ENCODE measurements around the gene ADAM19. TPM values are rescaled to one million over a fixed set of nuclear protein-coding genes. Genes with fewer than 3 reads are reported as not detected.
A peak's percentile ranks its signal among the peaks of the same experiment; 100 is the strongest.

The ADAM19 gene
- total RNA-seq, 6 experiments from 2014 or later: 1.8 to 9.4 (median 4.5) TPM

DNA sequence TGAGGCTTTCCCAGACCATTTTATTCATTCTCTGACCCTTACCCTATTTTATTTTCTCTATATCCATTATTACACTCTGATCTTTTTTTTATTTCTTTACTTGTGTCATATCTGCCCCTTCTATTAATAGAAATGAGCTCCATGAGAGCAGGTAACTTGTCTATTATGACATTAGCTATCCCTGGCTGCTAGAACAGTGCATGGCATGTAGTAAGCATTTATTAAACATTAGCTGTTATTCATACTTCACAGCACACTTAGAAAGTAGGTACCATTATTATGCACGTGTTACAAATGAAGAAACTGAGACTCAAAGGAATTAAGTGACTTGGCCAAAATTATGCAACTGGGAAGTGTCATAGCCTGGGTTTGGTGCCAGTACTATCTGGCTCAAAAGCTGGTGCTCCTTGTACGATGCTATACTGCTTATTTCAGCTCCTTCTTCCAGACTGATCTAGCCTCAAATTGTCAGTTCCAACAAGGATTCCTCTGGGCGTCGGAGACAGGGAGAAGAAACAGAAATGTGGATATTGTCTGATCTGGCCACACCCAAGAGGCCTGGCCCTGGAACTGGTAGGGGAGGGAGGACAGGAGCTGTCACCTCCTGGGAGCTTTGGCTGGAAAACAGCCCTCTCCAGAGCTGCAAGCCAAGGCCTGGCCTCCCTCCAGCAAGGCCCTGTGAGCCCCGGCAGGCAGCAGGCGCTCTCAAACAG is 126.4 kb downstream of the ADAM19 start:
- ATAC-seq (peak; percentile 14 to 54 (median 32)), DNase-seq (no peak)
- Histone ChIP-seq H3K27ac (no peak overlapping the region), H3K36me3 (no peaks in the 10 kb centered on the region), H3K27me3 (no peaks in the 10 kb centered on the region), H3K9me3 (no peaks in the 10 kb centered on the region), H3K4me1 (no peaks in the 10 kb centered on the region), H3K4me3 (no peak overlapping the region)
- WGBS (ENCODE audit: insufficient coverage, low coverage, low lambda C conversion rate, missing lambda C conversion rate): 39% methylated on average over 2 of the region's 6 CpGs
- intact Hi-C loops (cut with DNase I): loop anchor here in 1 of 2 donors (10.0 kb wide), 1 partner anchor 266 kb away; no protein-coding TSS in a partner anchor
- TF ChIP-seq, protein P1, sequence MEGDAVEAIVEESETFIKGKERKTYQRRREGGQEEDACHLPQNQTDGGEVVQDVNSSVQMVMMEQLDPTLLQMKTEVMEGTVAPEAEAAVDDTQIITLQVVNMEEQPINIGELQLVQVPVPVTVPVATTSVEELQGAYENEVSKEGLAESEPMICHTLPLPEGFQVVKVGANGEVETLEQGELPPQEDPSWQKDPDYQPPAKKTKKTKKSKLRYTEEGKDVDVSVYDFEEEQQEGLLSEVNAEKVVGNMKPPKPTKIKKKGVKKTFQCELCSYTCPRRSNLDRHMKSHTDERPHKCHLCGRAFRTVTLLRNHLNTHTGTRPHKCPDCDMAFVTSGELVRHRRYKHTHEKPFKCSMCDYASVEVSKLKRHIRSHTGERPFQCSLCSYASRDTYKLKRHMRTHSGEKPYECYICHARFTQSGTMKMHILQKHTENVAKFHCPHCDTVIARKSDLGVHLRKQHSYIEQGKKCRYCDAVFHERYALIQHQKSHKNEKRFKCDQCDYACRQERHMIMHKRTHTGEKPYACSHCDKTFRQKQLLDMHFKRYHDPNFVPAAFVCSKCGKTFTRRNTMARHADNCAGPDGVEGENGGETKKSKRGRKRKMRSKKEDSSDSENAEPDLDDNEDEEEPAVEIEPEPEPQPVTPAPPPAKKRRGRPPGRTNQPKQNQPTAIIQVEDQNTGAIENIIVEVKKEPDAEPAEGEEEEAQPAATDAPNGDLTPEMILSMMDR (IDR thresholded peaks at IDR 0.05): no peak
- no peak for TF ChIP-seq POLR2A (IDR thresholded peaks at IDR 0.05)

DNA sequence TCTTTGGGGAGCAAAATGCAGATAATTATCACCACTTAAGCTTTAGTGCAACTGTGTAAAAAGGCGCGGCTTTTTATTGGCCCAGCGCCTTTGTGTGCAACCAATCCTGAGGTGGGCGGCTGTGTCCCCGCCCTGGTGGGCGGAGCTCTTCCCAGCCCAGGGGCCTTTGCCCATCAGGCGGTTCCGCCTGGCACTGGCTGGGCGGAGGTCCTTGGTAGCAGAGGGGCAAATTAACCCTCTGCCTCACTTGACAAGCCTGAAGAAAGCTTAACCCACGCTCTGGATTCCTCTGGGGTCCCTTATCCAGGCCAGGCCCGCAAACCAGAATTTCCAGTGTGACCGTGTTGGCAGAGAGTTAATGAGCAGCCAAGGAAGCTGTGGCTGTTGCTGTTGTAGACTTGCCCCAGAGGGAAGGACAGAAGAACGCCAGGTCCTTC is 128.4 kb downstream of the ADAM19 start:
- H3K4me1 ChIP-seq: no peaks in the 10 kb centered on the region
- no peak for TF ChIP-seq POLR2A (IDR thresholded peaks at IDR 0.05)
- 79% methylated on average over 13 of the region's 13 CpGs for WGBS (ENCODE audit: insufficient coverage, low coverage, low lambda C conversion rate, missing lambda C conversion rate)
- intact Hi-C loops (cut with DNase I): loop anchor here in 1 of 2 donors (10.0 kb wide), 1 partner anchor 268 kb away; no protein-coding TSS in a partner anchor
- no peak for DNase-seq
- H3K36me3 ChIP-seq: no peaks in the 10 kb centered on the region
- no peak overlapping the region for H3K4me3 ChIP-seq
- H3K27me3 ChIP-seq: no peaks in the 10 kb centered on the region
- no peak for ATAC-seq
- H3K27ac ChIP-seq: no peak overlapping the region
- no peaks in the 10 kb centered on the region for H3K9me3 ChIP-seq

DNA sequence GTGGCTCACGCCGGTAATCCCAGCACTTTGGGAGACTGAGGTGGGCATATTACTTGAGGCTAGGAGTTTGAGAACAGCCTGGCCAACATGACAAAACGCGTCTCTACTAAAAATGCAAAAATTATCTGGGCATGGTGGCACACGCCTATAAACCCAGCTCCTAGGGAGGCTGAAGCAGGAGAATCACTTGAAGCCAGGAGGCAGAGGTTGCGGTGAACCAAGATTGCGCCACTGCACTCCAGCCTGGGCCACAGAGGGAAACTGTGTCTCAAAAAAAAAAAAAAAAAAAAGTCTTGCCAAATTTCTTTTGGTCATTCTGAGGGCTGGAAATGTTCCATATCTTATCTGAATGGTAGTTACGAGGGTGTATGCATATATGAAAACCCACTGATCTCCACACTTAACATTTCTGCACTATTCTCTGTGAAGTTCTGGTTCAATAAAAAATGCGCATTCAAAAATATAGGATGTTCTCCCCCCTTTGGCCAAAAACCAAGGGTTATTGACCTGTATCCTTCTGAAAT is 129.1 kb downstream of the ADAM19 start:
- Histone ChIP-seq H3K4me3 (no peak overlapping the region), H3K27ac (no peak overlapping the region), H3K27me3 (no peaks in the 10 kb centered on the region), H3K9me3 (no peaks in the 10 kb centered on the region), H3K36me3 (no peaks in the 10 kb centered on the region), H3K4me1 (no peaks in the 10 kb centered on the region)
- no peak for ATAC-seq
- 88% methylated on average over 7 of the region's 9 CpGs for WGBS (ENCODE audit: insufficient coverage, low coverage, low lambda C conversion rate, missing lambda C conversion rate)
- TF ChIP-seq POLR2A (IDR thresholded peaks at IDR 0.05): no peak
- TF ChIP-seq, protein P1 (IDR thresholded peaks at IDR 0.05): no peak
- DNase-seq: no peak
- intact Hi-C loops (cut with DNase I): loop anchor here in 1 of 2 donors (10.0 kb wide), 1 partner anchor 268 kb away; no protein-coding TSS in a partner anchor

DNA sequence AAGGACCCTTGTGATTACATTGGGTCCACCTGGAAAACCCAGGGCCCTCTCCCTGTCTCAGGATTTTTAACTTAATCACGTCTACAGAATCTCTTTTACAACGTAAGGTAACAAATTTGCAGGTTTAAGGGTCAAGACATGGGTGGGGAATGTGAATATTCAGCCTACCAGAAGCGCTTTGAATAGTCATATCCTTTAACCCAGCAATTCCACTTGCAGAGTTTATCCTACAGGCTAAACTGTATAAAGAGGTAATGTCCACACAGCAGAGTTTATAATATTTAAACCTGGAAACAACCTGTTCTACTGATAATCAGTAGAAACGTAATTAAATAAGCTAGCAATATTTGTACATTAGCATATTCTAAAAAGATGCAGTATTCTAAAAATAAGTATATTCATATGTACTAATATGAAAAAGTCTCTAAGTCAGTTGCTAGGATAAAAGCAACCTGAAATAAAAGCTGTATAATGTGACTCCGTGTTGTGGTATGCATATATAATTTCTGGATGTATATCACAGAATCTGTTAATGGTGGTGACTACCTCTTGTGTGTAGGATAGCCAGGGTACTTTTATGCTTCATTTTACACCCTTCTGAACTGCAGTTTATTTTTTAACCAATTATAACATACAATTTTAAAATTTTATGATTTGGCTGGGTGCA is 129.7 kb downstream of the ADAM19 start:
- Histone ChIP-seq H3K9me3 (no peaks in the 10 kb centered on the region), H3K27me3 (no peaks in the 10 kb centered on the region), H3K27ac (no peak overlapping the region), H3K36me3 (no peaks in the 10 kb centered on the region), H3K4me3 (no peak overlapping the region), H3K4me1 (no peaks in the 10 kb centered on the region)
- TF ChIP-seq, protein P1 (IDR thresholded peaks at IDR 0.05): no peak
- no peak for ATAC-seq
- intact Hi-C loops (cut with DNase I): loop anchor here in 1 of 2 donors (10.0 kb wide), 1 partner anchor 269 kb away; no protein-coding TSS in a partner anchor
- WGBS (ENCODE audit: insufficient coverage, low coverage, low lambda C conversion rate, missing lambda C conversion rate): 75% methylated on average over 5 of the region's 5 CpGs
- DNase-seq: no peak
